CD8-positive, alpha-beta memory T cell (primary cell): ENCODE measurements around the gene TAS2R46. TPM values are rescaled to one million over a fixed set of nuclear protein-coding genes. Genes with fewer than 3 reads are reported as not detected.
"Not testable (repeated sequence)": the region's sequence is repeated elsewhere in the genome, so short reads cannot be mapped to it uniquely, and the experiment has no call there.

Experiments used
- CTCF ChIA-PET: fragments of 350-600 bp; sonication (Branson Sonifier 250); formaldehyde crosslinking; loops from one replicate; lab custom pipeline; 2021; ENCODE audit warnings: antibody characterized with exemption; lab: Charles Lee
- POLR2A ChIA-PET: fragments of 350-600 bp; sonication (Branson Sonifier 250); formaldehyde crosslinking; loops from one replicate; lab custom pipeline; 2021; ENCODE audit warnings: antibody characterized with exemption; lab: Charles Lee
- DNase-seq, 5 donors: peaks; one replicate each; pipeline versions ENCODE4 v3.0.0 to v3.0.0-alpha.2; 2020 to 2022; ENCODE audit warnings: mixed read lengths in 1 of 5
- H3K27ac ChIP-seq: one replicate; pipeline ENCODE4 v1.7.0; 2013; ENCODE audit warnings: low read depth, mild to moderate bottlenecking, low read length, moderate library complexity
- H3K27me3 ChIP-seq: 2 replicates; pipeline ENCODE4 v1.7.0; 2013; ENCODE audit warnings: low read length, mild to moderate bottlenecking; ENCODE audit not compliant: insufficient read depth, poor library complexity, severe bottlenecking
- H3K36me3 ChIP-seq: 2 replicates; pipeline ENCODE4 v1.7.0; 2013; ENCODE audit warnings: mild to moderate bottlenecking, low read length, moderate library complexity; ENCODE audit not compliant: insufficient read depth
- H3K4me1 ChIP-seq: 2 replicates; pipeline ENCODE4 v1.7.0; 2013; ENCODE audit warnings: mild to moderate bottlenecking, low read length, moderate library complexity; ENCODE audit not compliant: insufficient read depth
- H3K4me3 ChIP-seq: 2 replicates; pipeline ENCODE4 v1.7.0; 2013; ENCODE audit warnings: mild to moderate bottlenecking, low read length
- H3K9me3 ChIP-seq: 2 replicates; pipeline ENCODE4 v1.7.0; 2013; ENCODE audit warnings: mild to moderate bottlenecking, low read length
- H3K27ac Mint-ChIP-seq, 8 donors: one replicate each; pipeline ENCODE4 v1.8.0; 2020 to 2021; ENCODE audit warnings: mixed read lengths in 8 of 8, mild to moderate bottlenecking in 6 of 8, inconsistent platforms in 3 of 8, moderate library complexity in 3 of 8
- H3K27me3 Mint-ChIP-seq, 2 donors: one replicate each; pipeline ENCODE4 v1.8.0; 2020 to 2021; ENCODE audit warnings: mixed read lengths in 2 of 2, mild to moderate bottlenecking in 1 of 2, moderate library complexity in 1 of 2
- H3K36me3 Mint-ChIP-seq, 3 donors: one replicate each; pipeline ENCODE4 v1.8.0; 2020 to 2021; ENCODE audit warnings: mixed read lengths in 3 of 3, inconsistent platforms in 1 of 3, mild to moderate bottlenecking in 1 of 3
- H3K4me1 Mint-ChIP-seq, 3 donors: one replicate each; pipeline ENCODE4 v1.8.0; 2020 to 2021; ENCODE audit warnings: mixed read lengths in 3 of 3, inconsistent platforms in 1 of 3, mild to moderate bottlenecking in 1 of 3
- H3K4me3 Mint-ChIP-seq, 7 donors: one replicate each; pipeline ENCODE4 v1.8.0; 2020 to 2021; ENCODE audit warnings: mixed read lengths in 7 of 7, mild to moderate bottlenecking in 6 of 7, moderate library complexity in 4 of 7, inconsistent platforms in 2 of 7
- H3K9me3 Mint-ChIP-seq, 5 donors: one replicate each; pipeline ENCODE4 v1.8.0; 2020 to 2022; ENCODE audit warnings: mixed read lengths in 5 of 5, mild to moderate bottlenecking in 3 of 5, moderate library complexity in 2 of 5, inconsistent platforms in 1 of 5
- polyA plus RNA-seq: library from polyadenylated mRNA; unstranded; fragments of 300-500 nt; fragmentation: Illumina TruSeq; gene quantifications from one replicate; pipeline ENCODE4 v1.2.3, GENCODE V29; 2021
- total RNA-seq, 2 experiments: library from RNA; stranded (reverse); gene quantifications; one replicate each; pipeline ENCODE4 v1.2.3, GENCODE V29; 2021

The TAS2R46 gene
- total and polyA plus RNA-seq, 3 experiments from 2014 or later = 0.55 to 0.93 TPM; not detected in 1

DNA sequence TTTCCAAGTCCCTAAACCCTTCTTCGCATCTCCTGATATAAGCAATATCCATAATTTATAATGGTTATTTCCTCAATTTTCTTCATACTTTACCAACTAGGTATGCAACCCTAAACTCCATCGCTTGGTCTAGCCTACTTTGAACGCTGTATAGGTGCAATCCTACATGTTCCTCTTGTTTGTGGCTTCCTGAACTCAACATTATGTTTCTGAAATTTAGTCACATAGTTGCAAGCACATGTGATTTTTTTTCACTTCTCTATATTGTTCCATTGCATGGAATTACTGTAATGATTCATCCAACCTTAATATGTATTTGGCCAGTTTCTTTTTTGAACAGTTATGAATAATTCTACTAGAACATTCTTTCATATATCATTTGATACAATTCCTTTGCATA is 28.1 kb downstream of the TAS2R46 start:
- H3K4me1 Mint-ChIP-seq = not testable (repeated sequence)

DNA sequence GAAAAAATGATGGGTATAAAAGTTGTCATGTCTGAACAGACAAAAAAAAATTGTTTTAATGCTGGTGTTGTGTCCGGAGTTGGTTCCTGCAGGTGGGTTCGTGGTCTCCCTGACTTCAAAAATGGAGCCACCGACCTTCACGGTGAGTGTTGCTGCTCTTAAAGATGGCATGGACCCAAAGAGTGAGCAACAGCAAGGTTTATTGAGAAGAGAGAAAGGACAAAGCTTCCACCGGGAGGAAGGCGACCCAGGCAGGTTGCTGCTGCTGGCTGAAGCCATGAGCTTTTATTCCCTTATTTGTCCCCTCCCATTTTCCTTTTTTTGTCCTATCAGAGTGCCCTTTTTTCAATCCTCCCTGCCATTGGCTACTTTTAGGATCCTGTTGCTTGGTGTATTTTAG is 30.8 kb downstream of the TAS2R46 start, which contains the start of gene TAS2R31:
Gene TAS2R31, minus strand, starts transcription at position 101 of the 400 bp plus-strand sequence. Its CDS starts 72 bp downstream, at position 29.
- H3K4me3 ChIP-seq = no peak within 1 kb of the TSS
- no peak within 1 kb of the TSS for H3K27ac ChIP-seq
- H3K4me1 Mint-ChIP-seq = peaks cover 0 to 5% (median 2%) of the 10 kb centered on the region in 3 donors
- peak within 1 kb of the TSS in 2 of 8 donors; percentile 8 to 77 for H3K27ac Mint-ChIP-seq
- ChIA-PET CTCF (no interaction called here), POLR2A (no interaction called here)
- no peaks in the 10 kb centered on the region for H3K9me3 ChIP-seq
- DNase-seq = no peak
- no peaks in the 10 kb centered on the region for H3K4me1 ChIP-seq
- H3K9me3 Mint-ChIP-seq = no peaks in the 10 kb centered on the region
- no peak within 1 kb of the TSS for H3K4me3 Mint-ChIP-seq
- no peaks in the 10 kb centered on the region for H3K27me3 Mint-ChIP-seq
- H3K36me3 ChIP-seq = no peaks in the 10 kb centered on the region
- peaks cover 23 to 43% (median 24%) of the 10 kb centered on the region in 3 donors for H3K36me3 Mint-ChIP-seq
- no peaks in the 10 kb centered on the region for H3K27me3 ChIP-seq

More for the DNA sequence above, 28.1 kb downstream of the TAS2R46 start:
- DNase-seq, H3K9me3 ChIP-seq, H3K27ac ChIP-seq, H3K4me3 Mint-ChIP-seq, H3K27me3 Mint-ChIP-seq, H3K27ac Mint-ChIP-seq, H3K4me1 ChIP-seq, H3K36me3 ChIP-seq, H3K4me3 ChIP-seq, H3K27me3 ChIP-seq, CTCF ChIA-PET, POLR2A ChIA-PET, H3K9me3 Mint-ChIP-seq: not testable (repeated sequence)
- H3K36me3 Mint-ChIP-seq = peaks cover 18 to 31% (median 29%) of the 10 kb centered on the region in 3 donors

DNA sequence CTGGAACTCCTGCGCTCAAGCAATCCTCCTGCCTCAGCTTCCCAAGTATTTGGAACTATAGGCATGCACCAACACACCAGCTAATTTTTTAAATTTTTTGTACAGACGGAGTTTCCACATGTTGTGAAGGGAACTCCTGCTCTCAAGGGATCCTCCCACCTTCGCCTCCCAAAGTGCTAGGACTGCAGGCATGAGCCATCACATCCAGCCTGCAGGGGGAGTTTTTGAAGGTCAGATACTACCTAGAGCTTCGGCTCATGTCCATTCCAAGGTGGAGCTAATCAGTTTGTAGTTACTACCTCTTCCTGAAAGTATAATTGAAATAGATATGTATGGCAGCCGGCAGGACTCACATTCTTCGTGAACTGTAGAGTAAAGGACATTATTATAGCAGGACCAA is 36.0 kb downstream of the TAS2R46 start:
- POLR2A ChIA-PET = no interaction called here

GRCh38 chr12:11023387-11023786 is 38.7 kb downstream of the TAS2R46 start:
- H3K9me3 ChIP-seq = no peaks in the 10 kb centered on the region
- POLR2A ChIA-PET = no interaction called here
- Mint-ChIP-seq H3K9me3 (peaks cover 0 to 8% (median 2%) of the 10 kb centered on the region in 5 donors), H3K4me3 (no peak overlapping the region), H3K27ac (peak overlapping the region in 1 of 8 donors; percentile 30), H3K4me1 (peaks cover 3 to 9% (median 4%) of the 10 kb centered on the region in 3 donors), H3K27me3 (no peaks in the 10 kb centered on the region), H3K36me3 (peaks cover 13 to 37% (median 13%) of the 10 kb centered on the region in 3 donors)
- no peak overlapping the region for H3K27ac ChIP-seq
- CTCF ChIA-PET = no interaction called here
- no peaks in the 10 kb centered on the region for H3K27me3 ChIP-seq
- DNase-seq = no peak
- H3K4me3 ChIP-seq = no peak overlapping the region
- no peaks in the 10 kb centered on the region for H3K36me3 ChIP-seq
- no peaks in the 10 kb centered on the region for H3K4me1 ChIP-seq

More for the DNA sequence above, 36.0 kb downstream of the TAS2R46 start:
- DNase-seq = no peak
- Histone ChIP-seq H3K27ac (no peak overlapping the region), H3K27me3 (no peaks in the 10 kb centered on the region), H3K36me3 (no peaks in the 10 kb centered on the region), H3K4me1 (no peaks in the 10 kb centered on the region), H3K4me3 (no peak overlapping the region), H3K9me3 (no peaks in the 10 kb centered on the region)
- no peaks in the 10 kb centered on the region for H3K27me3 Mint-ChIP-seq
- CTCF ChIA-PET = no interaction called here
- H3K36me3 Mint-ChIP-seq = peaks cover 22 to 39% (median 22%) of the 10 kb centered on the region in 3 donors
- peaks cover 0 to 8% (median 2%) of the 10 kb centered on the region in 5 donors for H3K9me3 Mint-ChIP-seq
- H3K4me3 Mint-ChIP-seq = no peak overlapping the region
- H3K27ac Mint-ChIP-seq = no peak overlapping the region
- peaks cover 4 to 9% (median 9%) of the 10 kb centered on the region in 3 donors for H3K4me1 Mint-ChIP-seq

GRCh38 chr12:11022520-11022919 is 39.6 kb downstream of the TAS2R46 start, which contains the start of gene TAS2R19:
TSS of gene TAS2R19 (minus strand) at chr12:11022620. CDS start at chr12:11022571, 49 bp downstream.
- Mint-ChIP-seq H3K9me3 (peaks cover 0 to 8% (median 2%) of the 10 kb centered on the region in 5 donors), H3K4me3 (no peak within 1 kb of the TSS), H3K36me3 (peaks cover 10 to 36% (median 13%) of the 10 kb centered on the region in 3 donors), H3K4me1 (peaks cover 3 to 9% (median 4%) of the 10 kb centered on the region in 3 donors), H3K27me3 (no peaks in the 10 kb centered on the region), H3K27ac (peak within 1 kb of the TSS in 1 of 8 donors; percentile 19)
- Histone ChIP-seq H3K4me1 (no peaks in the 10 kb centered on the region), H3K27me3 (no peaks in the 10 kb centered on the region), H3K27ac (no peak within 1 kb of the TSS), H3K9me3 (no peaks in the 10 kb centered on the region), H3K36me3 (no peaks in the 10 kb centered on the region), H3K4me3 (no peak within 1 kb of the TSS)
- no peak for DNase-seq
- ChIA-PET CTCF (no interaction called here), POLR2A (no interaction called here)

DNA sequence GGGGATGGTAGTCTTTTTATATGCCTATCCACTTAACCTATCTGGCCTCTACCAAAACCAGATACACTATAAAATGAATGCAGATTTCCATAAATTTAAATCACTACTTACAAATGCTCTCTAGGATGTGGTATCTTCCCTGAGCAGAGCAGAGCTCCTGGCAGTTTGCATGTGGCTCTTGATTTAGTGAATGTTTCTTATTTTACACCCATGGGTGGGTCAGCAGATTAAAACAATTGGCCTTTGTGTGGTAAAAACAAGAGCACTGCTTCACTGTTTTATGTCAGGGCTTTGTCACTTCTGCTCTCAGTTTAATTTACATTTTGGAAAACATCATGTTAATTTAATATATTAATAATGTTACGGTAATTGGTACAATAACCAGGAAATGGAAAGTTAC is 45.2 kb downstream of the TAS2R46 start:
- Histone ChIP-seq H3K36me3 (no peaks in the 10 kb centered on the region), H3K4me3 (no peak overlapping the region), H3K27ac (no peak overlapping the region), H3K9me3 (no peaks in the 10 kb centered on the region), H3K4me1 (no peaks in the 10 kb centered on the region), H3K27me3 (no peaks in the 10 kb centered on the region)
- no peaks in the 10 kb centered on the region for H3K9me3 Mint-ChIP-seq
- peaks cover 0 to 4% (median 0%) of the 10 kb centered on the region in 3 donors for H3K4me1 Mint-ChIP-seq
- POLR2A ChIA-PET = no interaction called here
- H3K27me3 Mint-ChIP-seq = no peaks in the 10 kb centered on the region
- no peak overlapping the region for H3K4me3 Mint-ChIP-seq
- CTCF ChIA-PET = interaction anchor here (0.6 kb wide), 1 partner anchor 387 kb away, joined by 3 read pairs; no protein-coding TSS in a partner anchor
- no peak overlapping the region for H3K27ac Mint-ChIP-seq
- no peak for DNase-seq
- H3K36me3 Mint-ChIP-seq = peaks cover 1 to 24% (median 8%) of the 10 kb centered on the region in 3 donors

GRCh38 chr12:11015775-11016430 is 46.2 kb downstream of the TAS2R46 start:
- Histone ChIP-seq H3K27ac (no peak overlapping the region), H3K36me3 (no peaks in the 10 kb centered on the region), H3K9me3 (no peaks in the 10 kb centered on the region), H3K4me1 (no peaks in the 10 kb centered on the region), H3K4me3 (no peak overlapping the region), H3K27me3 (no peaks in the 10 kb centered on the region)
- peaks cover 1 to 19% (median 15%) of the 10 kb centered on the region in 3 donors for H3K36me3 Mint-ChIP-seq
- DNase-seq = no peak
- no peaks in the 10 kb centered on the region for H3K27me3 Mint-ChIP-seq
- POLR2A ChIA-PET = no interaction called here
- H3K4me1 Mint-ChIP-seq = no peaks in the 10 kb centered on the region
- no peak overlapping the region for H3K4me3 Mint-ChIP-seq
- no peak overlapping the region for H3K27ac Mint-ChIP-seq
- CTCF ChIA-PET = no interaction called here
- no peaks in the 10 kb centered on the region for H3K9me3 Mint-ChIP-seq

DNA sequence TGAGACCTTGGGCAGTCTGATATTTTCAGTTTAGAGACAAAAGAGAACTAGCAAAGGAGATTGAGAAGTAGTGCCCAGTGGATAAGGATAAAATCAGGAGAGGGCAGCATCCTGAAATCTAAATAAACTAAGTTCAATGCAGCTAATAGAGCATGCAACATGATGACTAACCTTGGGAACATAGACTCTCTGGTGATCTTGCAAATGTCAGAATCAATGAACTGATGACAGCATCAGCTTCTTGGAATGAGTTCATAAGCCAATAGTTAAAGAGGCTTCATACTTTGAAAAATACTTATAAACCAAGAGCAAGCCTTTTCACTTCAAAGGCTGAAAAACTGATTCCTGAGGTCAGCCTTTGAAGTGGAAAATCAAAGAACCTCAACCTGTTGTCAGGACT is 47.9 kb downstream of the TAS2R46 start:
- CTCF ChIA-PET = no interaction called here
- Histone ChIP-seq H3K9me3 (no peaks in the 10 kb centered on the region), H3K27me3 (no peaks in the 10 kb centered on the region), H3K4me1 (no peaks in the 10 kb centered on the region), H3K27ac (no peak overlapping the region), H3K4me3 (no peak overlapping the region), H3K36me3 (no peaks in the 10 kb centered on the region)
- POLR2A ChIA-PET = no interaction called here
- Mint-ChIP-seq H3K27me3 (no peaks in the 10 kb centered on the region), H3K9me3 (no peaks in the 10 kb centered on the region), H3K4me3 (no peak overlapping the region), H3K4me1 (no peaks in the 10 kb centered on the region), H3K27ac (no peak overlapping the region), H3K36me3 (peaks cover 1 to 17% (median 17%) of the 10 kb centered on the region in 3 donors)
- DNase-seq = no peak
